ENCODE data around the gene KIF26B.
"Not testable (repeated sequence)": the region's sequence is repeated elsewhere in the genome, so short reads cannot be mapped to it uniquely, and the experiment has no call there.

The KIF26B gene

GRCh38 chr1:245313576-245313975 is 158.8 kb downstream of the KIF26B start:
- DNase-seq (ENCODE audit: low read depth in 2 of 2) = no peak
- H3K4me3 ChIP-seq (replicated peaks in 1 of 2; ENCODE audit: low read depth in 2 of 2, low read length in 2 of 2) = no peak overlapping the region
- no peak for TF ChIP-seq CTCF (IDR thresholded peaks at IDR 0.05; ENCODE audit: low read depth, low read length)

- no peak for TF ChIP-seq CTCF (IDR thresholded peaks at IDR 0.05; ENCODE audit: low read depth, low read length)
- DNase-seq (ENCODE audit: low read depth in 2 of 2) = no peak
Measured at GRCh38 chr1:245316784-245317183, 162.0 kb downstream of the KIF26B start.

GRCh38 chr1:245317217-245317616 is 162.4 kb downstream of the KIF26B start:
- no peak overlapping the region for H3K4me3 ChIP-seq (replicated peaks in 1 of 2; ENCODE audit: low read depth in 2 of 2, low read length in 2 of 2)
- DNase-seq (ENCODE audit: low read depth in 2 of 2) = no peak
- no peak for TF ChIP-seq CTCF (IDR thresholded peaks at IDR 0.05; ENCODE audit: low read depth, low read length)

More at GRCh38 chr1:245316784-245317183, 162.0 kb downstream of the KIF26B start:
- H3K4me3 ChIP-seq (replicated peaks in 1 of 2; ENCODE audit: low read depth in 2 of 2, low read length in 2 of 2) = no peak overlapping the region

- no peak for DNase-seq (ENCODE audit: low read depth in 2 of 2)
- no peak for TF ChIP-seq CTCF (IDR thresholded peaks at IDR 0.05; ENCODE audit: low read depth, low read length)
- H3K4me3 ChIP-seq (replicated peaks in 1 of 2; ENCODE audit: low read depth in 2 of 2, low read length in 2 of 2) = no peak overlapping the region
Measured at GRCh38 chr1:245319094-245319493, 164.3 kb downstream of the KIF26B start.

GRCh38 chr1:245322673-245323072 is 167.9 kb downstream of the KIF26B start:
- TF ChIP-seq CTCF (IDR thresholded peaks at IDR 0.05; ENCODE audit: low read depth, low read length) = no peak
- H3K4me3 ChIP-seq (replicated peaks in 1 of 2; ENCODE audit: low read depth in 2 of 2, low read length in 2 of 2) = no peak overlapping the region
- peak in 1 of 2 donors; percentile 33 for DNase-seq (ENCODE audit: low read depth in 2 of 2)

GRCh38 chr1:245323765-245324164 is 169.0 kb downstream of the KIF26B start:
- not testable (repeated sequence) for H3K4me3 ChIP-seq (replicated peaks in 1 of 2; ENCODE audit: low read depth in 2 of 2, low read length in 2 of 2); DNase-seq (ENCODE audit: low read depth in 2 of 2)

- no peak overlapping the region for H3K4me3 ChIP-seq (replicated peaks in 1 of 2; ENCODE audit: low read depth in 2 of 2, low read length in 2 of 2)
- TF ChIP-seq CTCF (IDR thresholded peaks at IDR 0.05; ENCODE audit: low read depth, low read length) = no peak
Measured at GRCh38 chr1:245325922-245326795, 171.4 kb downstream of the KIF26B start.

More at GRCh38 chr1:245325922-245326795, 171.4 kb downstream of the KIF26B start:
- DNase-seq (ENCODE audit: low read depth in 2 of 2) = no peak
